HuH-7.5 (cell line): ENCODE measurements around the gene ARMH3.
A peak's percentile ranks its signal among the peaks of the same experiment; 100 is the strongest.

Source experiments
- DNase-seq: peaks from one replicate; pipeline ENCODE4 v3.0.0; 2011; ENCODE audit warnings: low spot score

Gene ARMH3, protein sequence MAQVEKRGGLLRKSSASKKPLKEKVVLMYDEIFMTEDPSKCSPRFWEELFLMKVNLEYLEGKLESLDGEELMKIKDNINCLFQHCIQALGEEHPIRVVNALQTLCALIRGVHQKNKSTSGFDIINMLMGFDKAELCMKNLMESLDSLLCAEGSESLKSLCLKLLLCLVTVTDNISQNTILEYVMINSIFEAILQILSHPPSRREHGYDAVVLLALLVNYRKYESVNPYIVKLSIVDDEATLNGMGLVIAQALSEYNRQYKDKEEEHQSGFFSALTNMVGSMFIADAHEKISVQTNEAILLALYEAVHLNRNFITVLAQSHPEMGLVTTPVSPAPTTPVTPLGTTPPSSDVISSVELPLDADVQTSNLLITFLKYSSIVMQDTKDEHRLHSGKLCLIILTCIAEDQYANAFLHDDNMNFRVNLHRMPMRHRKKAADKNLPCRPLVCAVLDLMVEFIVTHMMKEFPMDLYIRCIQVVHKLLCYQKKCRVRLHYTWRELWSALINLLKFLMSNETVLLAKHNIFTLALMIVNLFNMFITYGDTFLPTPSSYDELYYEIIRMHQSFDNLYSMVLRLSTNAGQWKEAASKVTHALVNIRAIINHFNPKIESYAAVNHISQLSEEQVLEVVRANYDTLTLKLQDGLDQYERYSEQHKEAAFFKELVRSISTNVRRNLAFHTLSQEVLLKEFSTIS

DNA sequence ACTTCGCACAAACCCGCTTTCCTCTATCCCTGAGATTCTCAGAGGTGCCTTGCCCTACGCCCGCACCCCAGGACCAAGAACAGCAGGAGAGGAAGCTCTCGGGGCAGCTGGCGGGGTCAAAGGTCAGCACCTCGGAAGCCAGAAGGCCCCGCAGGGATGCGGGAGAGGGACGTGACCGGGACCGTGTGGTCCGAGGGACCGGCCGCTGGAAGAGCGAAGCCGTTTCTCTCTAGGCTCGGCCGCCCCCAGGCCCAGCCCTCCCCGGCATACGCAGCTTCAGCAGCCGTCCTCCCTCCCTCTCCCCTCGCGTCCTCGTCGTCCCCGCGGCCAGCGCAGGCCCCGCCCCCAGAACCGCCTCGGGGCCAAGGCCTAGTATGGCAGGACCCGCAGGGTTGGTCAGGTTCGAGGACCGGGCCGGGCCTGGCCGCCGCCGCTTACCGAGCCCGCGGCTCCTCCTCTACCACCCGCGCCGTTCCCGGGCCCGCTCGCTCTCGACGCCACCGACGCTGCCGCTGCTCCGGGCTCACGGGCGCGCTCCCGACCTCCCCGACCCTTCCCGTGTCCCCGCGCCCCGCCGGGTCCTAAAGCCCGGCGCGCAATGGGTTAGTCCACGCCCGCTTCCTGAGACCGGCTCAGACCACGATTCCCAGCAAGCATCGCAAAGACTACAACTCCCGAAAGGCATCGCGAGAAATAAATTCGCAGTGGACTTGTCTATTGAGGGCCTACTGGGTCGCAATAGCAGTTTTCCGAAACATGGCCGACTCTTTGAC is at the start of gene ARMH3:
Gene ARMH3 (minus strand): TSS at position 527 of the 773 bp plus-strand sequence. CDS start 16,059 bp downstream, outside the sequence.
- peak; percentile 95 for DNase-seq

DNA sequence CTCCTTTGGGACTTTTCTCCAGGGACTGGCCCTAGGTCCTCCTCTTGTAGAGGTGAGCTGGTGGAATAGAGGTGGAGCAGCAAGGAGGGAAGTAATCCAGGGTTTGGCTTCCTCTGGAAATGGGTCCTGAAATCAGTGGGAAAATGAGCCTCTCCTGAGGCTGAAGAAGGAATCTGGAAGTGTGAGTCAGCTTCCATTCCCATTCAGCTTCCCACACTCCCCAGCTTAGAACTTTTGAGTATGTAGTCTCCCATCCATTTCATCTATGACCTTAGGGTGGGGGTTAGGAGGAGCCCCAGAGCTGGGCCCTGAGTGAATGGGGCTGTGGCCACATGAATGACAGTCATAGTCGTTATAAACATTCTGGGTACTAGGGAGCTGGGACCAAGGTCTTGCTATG is 46.4 kb upstream of the ARMH3 start:
- no peak for DNase-seq

DNA sequence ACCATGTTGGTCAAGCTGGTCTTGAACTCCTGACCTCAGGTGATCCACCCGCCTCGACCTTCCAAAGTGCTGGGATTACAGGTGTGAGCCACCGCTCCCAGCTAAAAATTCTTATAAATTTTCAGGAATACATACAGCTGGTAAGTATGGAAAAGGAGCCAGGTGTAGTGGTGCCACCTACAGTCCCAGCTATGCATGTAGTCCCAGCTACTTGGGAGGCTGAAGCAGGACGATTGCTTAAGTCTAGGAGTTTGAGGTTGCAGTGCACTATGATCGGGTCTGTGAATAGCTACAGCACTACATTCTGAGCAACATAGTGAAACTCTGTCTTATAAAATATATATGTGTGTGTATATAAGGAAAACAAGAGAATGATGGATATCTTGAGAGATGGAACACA is 45.2 kb upstream of the ARMH3 start:
- no peak for DNase-seq

DNA sequence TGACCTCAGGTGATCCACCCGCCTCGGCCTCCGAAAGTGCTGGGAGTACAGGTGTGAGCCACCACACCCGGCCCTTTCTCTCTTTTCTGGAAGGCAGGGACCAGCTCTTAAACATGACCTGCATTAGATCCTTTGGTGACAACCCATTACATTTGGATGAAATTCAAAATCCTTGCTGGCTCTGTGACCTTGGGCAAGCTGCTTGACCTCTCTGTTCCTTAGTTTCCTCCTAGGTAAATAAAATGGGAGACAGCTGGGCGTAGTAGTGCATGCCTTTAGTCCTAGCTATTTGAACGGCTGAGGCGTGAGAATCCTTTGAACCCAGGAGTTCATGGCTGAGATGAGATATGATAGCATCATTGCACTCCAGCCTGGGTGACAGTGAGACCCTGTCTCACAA is 40.5 kb upstream of the ARMH3 start:
- no peak for DNase-seq

DNA sequence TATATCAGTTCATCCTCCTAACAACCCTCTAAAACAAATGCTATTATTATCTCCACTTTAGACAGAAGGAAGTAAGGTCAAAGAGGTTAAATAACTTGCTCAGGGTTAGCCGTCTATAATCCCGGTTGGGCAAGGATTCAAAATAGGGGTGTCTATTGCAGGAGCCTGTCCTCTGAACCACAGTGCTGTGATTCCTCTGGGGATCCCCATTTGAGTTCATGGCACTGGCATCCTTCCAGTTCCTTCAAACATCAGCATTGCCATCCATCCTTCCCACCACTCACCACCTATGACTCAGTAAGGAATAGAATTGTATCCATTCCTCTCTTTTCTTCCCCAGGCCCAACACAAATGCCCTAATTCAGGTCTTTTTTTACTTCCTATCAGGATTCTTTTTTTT is 34.8 kb upstream of the ARMH3 start:
- no peak for DNase-seq

DNA sequence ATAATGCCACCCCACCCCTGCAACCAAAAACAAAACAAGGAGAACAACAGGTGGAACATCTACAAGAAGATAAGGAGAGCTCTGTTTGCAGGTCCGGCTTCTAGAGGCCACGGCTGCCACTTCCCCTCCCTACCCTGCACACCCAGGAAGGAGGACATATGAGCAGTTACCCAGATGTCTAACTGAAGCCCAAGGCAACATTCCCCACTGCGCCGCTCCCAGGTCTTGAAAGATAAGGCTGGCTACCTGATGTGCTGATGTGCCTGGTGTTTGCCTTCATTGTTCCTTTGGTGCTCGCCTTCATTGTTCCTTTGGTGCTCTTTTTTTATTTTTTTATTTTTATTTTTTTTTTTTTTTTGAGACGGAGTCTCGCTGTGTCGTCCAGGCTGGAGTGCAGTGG is 30.2 kb upstream of the ARMH3 start:
- DNase-seq = no peak

DNA sequence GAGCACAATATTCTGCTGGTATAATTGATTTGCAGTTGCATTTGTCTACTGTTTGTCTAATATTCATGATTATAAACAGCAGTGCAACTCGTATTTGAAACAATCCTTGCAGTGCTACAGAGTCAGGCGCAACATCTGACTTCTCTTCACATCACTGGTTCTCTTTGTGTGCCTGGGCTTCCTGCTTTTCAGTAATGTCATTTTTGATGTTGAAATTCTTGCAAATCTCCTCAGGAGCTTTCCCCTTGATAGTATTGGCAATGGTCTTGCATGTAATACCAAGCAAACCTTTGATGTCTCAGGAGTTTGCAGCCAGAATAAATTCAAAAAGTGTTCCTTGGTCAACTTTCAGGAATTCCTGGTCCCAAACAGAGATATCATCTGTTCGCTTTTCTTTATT is 29.4 kb upstream of the ARMH3 start:
- DNase-seq = no peak

DNA sequence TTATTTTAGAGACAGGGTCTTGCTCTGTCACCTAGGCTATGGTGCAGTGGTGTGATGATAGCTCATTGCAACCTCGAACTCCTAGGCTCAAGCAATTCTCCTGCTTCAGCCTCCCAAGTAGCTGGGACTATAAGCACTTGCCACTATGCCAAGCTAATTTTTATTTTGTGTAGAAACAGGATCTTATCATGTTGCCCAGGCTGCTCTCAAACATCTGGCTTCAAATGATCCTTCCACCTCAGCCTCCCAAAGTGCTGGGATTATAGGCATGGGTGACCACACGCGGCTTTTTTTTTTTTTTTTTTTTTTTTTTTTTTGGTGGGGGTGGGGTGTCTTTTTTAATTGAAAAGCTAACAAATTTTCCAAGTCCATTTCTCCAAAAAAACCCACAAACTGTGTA is 27.6 kb upstream of the ARMH3 start:
- DNase-seq = no peak

DNA sequence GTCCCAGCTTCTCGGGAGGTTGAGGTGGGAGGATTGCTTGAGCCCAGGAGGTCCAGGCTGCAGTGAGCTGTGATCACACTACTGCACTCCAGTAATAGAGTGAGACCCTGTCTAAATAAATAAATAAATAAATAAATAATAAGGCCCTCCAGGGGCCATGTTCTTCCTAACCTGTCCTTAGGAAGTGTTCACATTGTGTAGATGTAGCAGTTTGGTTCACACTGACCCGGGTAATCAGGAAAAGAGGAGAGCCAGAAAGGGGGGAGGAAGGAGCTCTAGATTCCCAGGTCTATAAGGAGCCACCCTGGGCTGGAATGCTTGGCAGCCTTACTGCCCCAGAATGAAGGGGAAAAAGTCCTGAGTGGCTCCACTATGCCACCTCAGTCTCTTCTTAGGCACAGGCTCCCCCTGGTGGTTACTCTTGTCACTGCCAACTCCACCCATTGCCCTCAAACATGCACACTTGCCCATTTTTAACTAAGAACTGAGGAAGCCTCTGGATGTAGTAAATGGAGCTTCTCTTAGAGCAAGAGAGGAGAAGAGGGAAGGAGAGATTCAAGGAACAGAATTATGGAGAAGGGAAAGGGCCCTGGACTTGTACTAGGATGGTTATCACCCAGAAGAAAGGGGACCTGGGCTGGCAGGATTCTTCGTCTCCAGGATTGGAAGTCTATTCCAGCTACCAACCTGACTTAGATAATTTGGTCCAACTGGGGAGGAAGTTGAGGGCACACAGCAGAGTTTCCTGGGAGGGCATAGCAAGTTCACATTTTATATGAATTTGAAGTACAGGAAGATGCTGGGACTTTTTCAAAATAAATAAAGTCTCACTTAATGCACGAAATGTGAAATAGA is 16.9 kb upstream of the ARMH3 start:
- DNase-seq = peak; percentile 78

DNA sequence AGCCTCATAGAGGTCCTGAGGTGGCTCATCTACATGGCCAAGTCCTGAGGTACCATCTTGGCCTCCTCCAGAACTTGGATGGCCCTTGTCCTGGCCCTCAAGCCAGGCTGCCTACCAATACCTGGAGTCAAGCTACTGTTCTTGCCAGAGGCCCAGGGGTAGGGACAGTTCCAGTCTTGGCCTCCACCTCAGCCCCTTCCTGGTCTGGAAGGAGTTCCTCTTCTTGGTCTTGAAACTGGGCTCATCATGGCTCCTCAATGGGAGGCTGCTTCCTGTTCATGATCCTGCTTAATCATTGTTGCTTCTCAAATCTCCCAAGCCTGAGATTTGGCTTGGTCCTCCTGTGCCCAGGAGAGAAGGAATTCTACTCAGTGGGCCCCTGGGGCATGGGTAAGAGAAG is 13.1 kb upstream of the ARMH3 start:
- no peak for DNase-seq

DNA sequence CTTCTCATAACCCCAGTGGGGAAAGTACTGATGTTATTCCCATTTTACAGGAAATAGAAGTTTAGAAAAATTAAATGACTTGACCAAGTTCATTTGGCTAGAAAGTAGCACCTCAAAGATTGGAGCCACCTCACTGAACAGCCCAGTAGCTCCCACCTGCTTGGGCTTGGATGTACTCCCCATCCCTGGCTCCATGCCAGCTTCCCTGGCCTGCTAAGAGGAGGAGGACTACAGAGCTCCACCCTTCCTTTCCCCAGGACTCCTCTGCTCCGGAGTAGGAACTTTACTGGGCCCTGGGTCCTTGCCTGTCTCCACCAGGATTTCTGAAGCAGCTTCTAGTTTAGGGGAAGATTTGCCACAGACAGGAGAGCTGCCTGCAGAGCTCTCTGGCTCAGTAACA is 12.2 kb upstream of the ARMH3 start:
- DNase-seq = no peak

DNA sequence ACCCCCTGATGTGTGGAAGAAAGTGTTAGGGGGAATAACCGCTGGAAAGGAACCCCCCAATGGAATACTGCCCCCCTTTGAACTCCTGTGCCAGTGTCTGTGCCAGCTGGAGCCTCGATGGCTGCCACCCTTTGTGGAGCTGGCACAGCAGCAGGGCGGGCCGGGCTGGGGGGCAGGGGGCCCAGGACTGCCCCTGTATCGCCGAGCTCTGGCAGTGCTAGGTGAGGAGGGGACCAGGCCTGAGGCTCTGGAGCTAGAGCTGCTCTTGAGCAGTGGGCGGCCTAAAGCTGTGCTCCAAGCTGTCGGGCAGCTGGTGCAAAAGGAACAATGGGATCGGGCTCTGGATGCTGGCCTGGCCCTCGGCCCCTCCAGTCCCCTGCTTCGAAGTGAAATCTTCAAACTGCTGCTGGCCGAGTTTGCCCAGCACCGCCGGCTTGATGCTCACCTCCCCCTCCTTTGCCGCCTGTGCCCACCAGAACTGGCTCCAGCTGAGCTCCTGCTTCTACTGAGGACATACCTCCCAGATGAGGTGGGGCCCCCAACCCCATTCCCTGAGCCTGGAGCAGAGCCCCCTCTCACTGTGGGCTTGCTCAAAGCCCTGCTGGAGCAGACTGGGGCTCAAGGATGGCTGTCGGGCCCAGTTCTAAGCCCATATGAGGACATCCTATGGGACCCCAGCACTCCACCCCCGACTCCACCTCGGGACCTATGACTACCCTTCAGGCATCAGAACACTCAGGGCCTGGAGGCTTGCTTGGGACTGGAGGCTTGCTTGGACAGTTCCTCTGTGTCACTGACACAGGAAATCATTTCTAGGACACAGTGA is 11.3 kb upstream of the ARMH3 start:
- no peak for DNase-seq

DNA sequence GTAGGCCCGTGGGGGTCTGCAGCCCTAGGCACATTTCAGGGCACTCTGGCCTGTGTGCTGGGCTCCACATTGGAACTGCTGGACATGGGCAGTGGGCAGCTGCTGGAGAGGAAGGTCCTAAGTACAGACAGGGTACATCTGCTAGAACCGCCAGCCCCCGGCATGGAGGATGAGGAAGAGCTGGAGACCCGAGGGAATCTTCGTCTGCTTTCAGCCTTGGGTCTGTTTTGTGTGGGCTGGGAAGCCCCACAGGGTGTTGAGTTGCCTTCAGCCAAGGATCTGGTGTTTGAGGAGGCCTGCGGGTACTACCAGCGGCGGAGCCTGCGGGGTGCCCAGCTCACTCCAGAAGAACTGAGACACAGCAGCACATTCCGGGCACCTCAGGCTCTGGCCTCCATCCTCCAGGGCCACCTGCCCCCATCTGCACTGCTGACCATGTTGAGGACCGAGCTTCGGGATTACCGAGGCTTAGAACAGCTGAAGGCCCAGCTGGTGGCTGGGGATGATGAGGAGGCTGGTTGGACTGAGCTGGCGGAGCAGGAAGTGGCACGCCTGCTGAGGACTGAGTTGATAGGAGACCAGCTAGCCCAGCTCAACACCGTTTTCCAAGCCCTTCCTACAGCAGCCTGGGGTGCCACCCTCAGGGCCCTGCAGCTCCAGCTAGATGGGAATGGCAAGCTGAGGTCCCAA is 10.6 kb upstream of the ARMH3 start:
- DNase-seq = no peak

DNA sequence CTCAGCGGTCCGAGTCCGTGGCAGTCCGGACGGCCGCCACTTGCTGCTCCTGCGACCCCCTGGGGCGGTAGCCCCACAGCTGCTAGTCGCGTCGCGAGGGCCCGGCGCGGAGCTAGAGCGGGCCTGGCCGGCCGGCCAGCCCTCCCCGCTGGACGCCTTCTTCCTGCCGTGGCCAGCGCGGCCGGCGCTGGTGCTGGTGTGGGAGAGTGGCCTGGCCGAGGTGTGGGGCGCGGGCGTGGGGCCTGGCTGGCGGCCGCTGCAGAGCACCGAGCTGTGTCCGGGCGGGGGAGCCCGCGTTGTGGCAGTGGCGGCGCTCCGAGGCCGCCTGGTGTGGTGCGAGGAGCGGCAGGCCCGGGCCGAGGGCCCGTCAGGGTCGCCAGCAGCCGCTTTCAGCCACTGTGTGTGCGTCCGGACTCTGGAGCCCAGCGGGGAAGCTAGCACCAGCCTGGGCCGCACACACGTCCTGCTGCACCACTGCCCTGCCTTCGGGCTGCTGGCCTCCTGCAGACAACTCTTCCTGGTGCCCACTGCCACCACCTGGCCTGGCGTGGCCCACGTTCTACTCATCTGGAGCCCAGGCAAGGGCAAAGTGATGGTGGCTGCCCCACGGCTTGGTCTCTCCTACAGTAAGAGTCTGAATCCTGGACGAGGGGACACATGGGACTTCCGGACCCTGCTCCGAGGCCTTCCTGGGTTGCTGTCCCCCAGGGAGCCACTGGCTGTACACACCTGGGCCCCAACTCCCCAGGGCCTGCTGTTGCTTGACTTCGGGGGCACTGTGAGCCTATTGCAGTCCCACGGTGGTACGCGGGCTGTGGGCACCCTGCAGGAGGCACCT is 9.8 kb upstream of the ARMH3 start:
- DNase-seq = peak; percentile 40

DNA sequence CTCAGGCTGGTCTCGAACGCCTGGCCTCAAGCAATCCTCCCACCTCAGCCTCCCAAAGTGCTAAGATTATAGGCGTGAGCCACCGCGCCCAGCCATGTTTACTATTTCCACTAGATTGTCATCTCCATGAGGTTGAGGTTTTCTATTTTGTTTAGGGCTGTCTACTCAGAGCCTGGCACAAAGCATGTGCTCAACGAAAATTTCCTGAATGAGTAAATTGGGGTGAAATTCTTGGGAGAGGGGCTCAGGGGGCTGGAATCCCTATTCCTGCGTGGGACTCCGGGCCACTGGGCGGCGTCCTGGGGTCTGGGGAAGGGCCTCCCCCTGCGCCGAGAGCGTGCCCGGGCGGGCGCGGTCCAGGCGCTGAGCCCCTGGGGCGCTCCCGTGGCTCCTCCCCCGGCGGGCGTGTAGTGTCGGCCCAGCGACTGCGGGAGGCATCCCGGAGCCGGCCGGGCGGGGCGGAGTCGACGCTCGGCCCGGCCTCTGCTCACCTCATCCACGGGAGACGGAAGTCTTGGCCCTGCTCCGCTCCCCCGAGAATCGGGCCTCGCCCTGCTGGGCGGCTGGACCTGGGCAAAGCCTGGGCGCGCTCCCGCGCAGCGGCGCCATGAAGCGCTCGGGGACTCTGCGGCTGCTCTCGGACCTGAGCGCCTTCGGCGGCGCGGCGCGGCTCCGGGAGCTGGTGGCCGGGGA is 9.0 kb upstream of the ARMH3 start, which contains the start of gene HPS6:
Gene HPS6 (plus strand): TSS at position 482 of the 693 bp plus-strand sequence. CDS start 126 bp downstream, at position 608.
- peak; percentile 92 for DNase-seq

DNA sequence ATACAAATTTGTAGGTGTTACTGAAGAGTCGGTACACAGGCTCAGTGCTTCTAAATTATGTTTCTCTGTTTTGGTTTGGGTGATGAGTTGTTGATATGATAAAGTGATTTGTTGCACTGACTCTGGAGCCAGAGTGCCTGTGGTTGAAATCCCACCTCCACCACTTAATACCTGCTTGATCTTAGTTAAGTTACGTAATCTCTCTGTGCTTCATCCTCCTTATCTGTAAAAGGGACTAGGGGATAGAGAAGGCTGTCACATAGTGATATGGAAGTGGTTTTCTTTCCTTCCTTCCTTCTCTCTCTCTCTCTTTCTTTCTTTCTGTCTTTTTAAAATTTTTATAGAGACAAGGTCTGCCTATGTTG is 8.5 kb upstream of the ARMH3 start:
- no peak for DNase-seq

DNA sequence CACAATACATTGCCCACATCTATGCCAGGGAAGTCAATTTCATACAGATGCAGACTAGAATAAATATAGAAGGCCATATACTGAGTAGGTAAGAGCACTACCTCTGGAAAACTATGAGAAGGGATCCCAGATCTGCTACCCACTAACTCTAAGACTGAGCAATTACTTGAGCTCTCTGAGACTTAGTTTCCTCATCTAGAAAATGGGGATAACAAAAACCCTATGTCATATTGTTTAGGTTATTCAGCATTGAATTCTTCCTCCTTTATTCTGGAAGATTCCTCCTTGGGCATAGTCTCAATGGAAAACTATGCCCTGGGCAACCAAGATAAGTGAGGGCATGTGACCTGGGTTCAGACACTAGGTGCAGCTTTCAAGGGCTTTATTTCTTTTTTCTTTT is 4.0 kb upstream of the ARMH3 start:
- no peak for DNase-seq

DNA sequence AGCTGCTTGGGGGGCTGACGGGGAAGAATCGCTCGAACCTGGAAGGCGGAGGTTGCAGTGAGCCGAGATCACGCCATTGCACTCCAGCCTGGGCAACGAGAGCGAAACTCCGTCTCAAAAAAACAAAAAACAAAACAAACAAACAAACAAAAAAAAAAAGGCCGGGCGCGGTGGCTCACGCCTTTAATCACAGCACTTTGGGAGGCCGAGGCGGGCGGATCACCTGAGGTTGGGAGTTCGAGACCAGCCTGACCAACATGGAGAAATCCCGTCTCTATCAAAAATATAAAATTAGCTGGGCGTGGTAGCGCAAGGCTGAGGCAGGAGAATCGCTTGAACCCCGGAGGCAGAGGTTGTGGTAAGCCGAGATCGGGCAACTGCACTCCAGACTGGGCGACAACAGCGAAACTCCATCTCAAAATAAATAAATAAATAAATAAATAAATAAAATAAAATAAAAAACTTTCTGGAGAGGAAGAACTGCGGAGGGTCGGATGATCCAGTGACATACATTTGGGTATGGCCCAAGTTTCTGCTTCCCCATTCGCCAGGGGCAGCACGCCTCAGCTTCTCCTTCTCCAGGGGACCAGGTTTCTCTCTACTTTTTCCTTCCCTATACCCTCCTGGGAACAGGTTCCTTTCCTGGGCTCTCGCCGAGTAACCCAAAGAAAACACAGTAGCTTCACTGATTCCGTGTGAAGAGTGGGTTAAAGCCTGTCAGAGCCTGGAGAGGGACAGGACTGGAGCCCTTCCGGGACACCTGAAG is 909 bp downstream of the ARMH3 start:
- peak; percentile 32 for DNase-seq
